Activated CD8-positive, alpha-beta T cell treated with anti-CD3 and anti-CD28 coated beads for 36 hours (primary cell): ENCODE results near the gene NINL. TPM values are rescaled to one million over a fixed set of nuclear protein-coding genes. Genes with fewer than 3 reads are reported as not detected.
"Not testable (repeated sequence)": the region's sequence is repeated elsewhere in the genome, so short reads cannot be mapped to it uniquely, and the experiment has no call there.

Experiments
- ATAC-seq: fragments of 200-7000 bp; cut with Tn5 transposase; one replicate; pipeline ENCODE4 v1.10.0; 2021; ENCODE audit warnings: mild to moderate bottlenecking, moderate library complexity
- CTCF ChIA-PET: fragments of 350-600 bp; sonication (Branson Sonifier 250); formaldehyde crosslinking; loops from one replicate; lab custom pipeline; 2021; ENCODE audit warnings: antibody characterized with exemption; lab: Charles Lee
- POLR2A ChIA-PET: fragments of 350-600 bp; sonication (Branson Sonifier 250); formaldehyde crosslinking; loops from one replicate; lab custom pipeline; 2021; ENCODE audit warnings: antibody characterized with exemption; lab: Charles Lee
- DNase-seq: peaks from one replicate; pipeline ENCODE4 v3.0.0-alpha.2; 2020
- H3K27ac Mint-ChIP-seq: one replicate; pipeline ENCODE4 v1.8.0; 2021; ENCODE audit warnings: mild to moderate bottlenecking, mixed read lengths
- H3K27me3 Mint-ChIP-seq: one replicate; pipeline ENCODE4 v1.8.0; 2021; ENCODE audit warnings: mixed read lengths
- H3K36me3 Mint-ChIP-seq: one replicate; pipeline ENCODE4 v1.8.0; 2021; ENCODE audit warnings: low read depth, mixed read lengths
- H3K4me1 Mint-ChIP-seq: one replicate; pipeline ENCODE4 v1.8.0; 2021; ENCODE audit warnings: low read depth, mixed read lengths
- H3K4me3 Mint-ChIP-seq: one replicate; pipeline ENCODE4 v1.8.0; 2021; ENCODE audit warnings: mild to moderate bottlenecking, moderate library complexity, mixed read lengths
- H3K9me3 Mint-ChIP-seq: one replicate; pipeline ENCODE4 v1.8.0; 2021; ENCODE audit warnings: mixed read lengths
- CTCF ChIP-seq: fragments of 200-600 bp; IDR thresholded peaks from one replicate; pipeline ENCODE4 v1.8.0; 2022; ENCODE audit warnings: antibody characterized with exemption, mild to moderate bottlenecking
- intact Hi-C: fragments of 100-400 bp; cut with micrococcal nuclease; formaldehyde crosslinking; loops from one replicate; pipeline ENCODE4 v1.10.0; 2022
- total RNA-seq, 2 experiments: library from RNA; stranded (reverse); gene quantifications; one replicate each; pipeline ENCODE4 v1.2.3, GENCODE V29; 2021

Gene NINL
- total RNA-seq, 2 experiments from 2014 or later, result 2.3 to 4.1 TPM

GRCh38 chr20:25478889-25479568 is 106.3 kb downstream of the NINL start:
- Mint-ChIP-seq H3K9me3 (no peaks in the 10 kb centered on the region), H3K4me1 (peaks cover 3% of the 10 kb centered on the region), H3K27ac (no peak overlapping the region), H3K36me3 (no peaks in the 10 kb centered on the region), H3K27me3 (no peaks in the 10 kb centered on the region), H3K4me3 (no peak overlapping the region)
- no peak for ATAC-seq
- CTCF ChIA-PET, result interaction anchor here (1.6 kb wide), 1 partner anchor 9 kb away, joined by 5 read pairs; no protein-coding TSS in a partner anchor
- POLR2A ChIA-PET, result interaction anchor here (0.6 kb wide), 1 partner anchor 10 kb away, joined by 3 read pairs; no protein-coding TSS in a partner anchor
- intact Hi-C loops, result no loop called here
- DNase-seq, result no peak
- no peak for TF ChIP-seq CTCF

- ChIA-PET CTCF (no interaction called here), POLR2A (interaction anchor here (0.6 kb wide), 1 partner anchor 18 kb away, joined by 3 read pairs; no protein-coding TSS in a partner anchor)
- Mint-ChIP-seq H3K27ac (no peak overlapping the region), H3K4me1 (no peaks in the 10 kb centered on the region), H3K4me3 (no peak overlapping the region), H3K9me3 (no peaks in the 10 kb centered on the region), H3K36me3 (no peaks in the 10 kb centered on the region), H3K27me3 (no peaks in the 10 kb centered on the region)
- no peak for DNase-seq
- no peak for TF ChIP-seq CTCF
- ATAC-seq, result no peak
- intact Hi-C loops, result no loop called here
These were observed 108.1 kb downstream of the NINL start for GRCh38 chr20:25477014-25477882.

- POLR2A ChIA-PET, result interaction anchor here (0.6 kb wide), 1 partner anchor 424 kb away, joined by 3 read pairs; no protein-coding TSS in a partner anchor
- Mint-ChIP-seq H3K36me3 (no peaks in the 10 kb centered on the region), H3K9me3 (no peaks in the 10 kb centered on the region), H3K27ac (no peak overlapping the region), H3K4me1 (no peaks in the 10 kb centered on the region), H3K27me3 (no peaks in the 10 kb centered on the region), H3K4me3 (no peak overlapping the region)
- no peak for TF ChIP-seq CTCF
- DNase-seq (no peak), ATAC-seq (no peak)
- CTCF ChIA-PET, result no interaction called here
- intact Hi-C loops, result no loop called here
These were observed 109.0 kb downstream of the NINL start for GRCh38 chr20:25476106-25477013.

- POLR2A ChIA-PET, H3K36me3 Mint-ChIP-seq, H3K27me3 Mint-ChIP-seq, H3K4me1 Mint-ChIP-seq, DNase-seq, H3K9me3 Mint-ChIP-seq, intact Hi-C loops, H3K4me3 Mint-ChIP-seq, ATAC-seq, CTCF ChIA-PET, H3K27ac Mint-ChIP-seq: not testable (repeated sequence)
These were observed 112.0 kb downstream of the NINL start for GRCh38 chr20:25473297-25473696.

GRCh38 chr20:25471020-25471419 is 114.3 kb downstream of the NINL start:
- DNase-seq (no peak), ATAC-seq (no peak)
- ChIA-PET POLR2A (no interaction called here), CTCF (interaction anchor here (1.1 to 1.3 kb wide), 2 partner anchors 10 to 152 kb away, joined by 5 to 6 read pairs; no protein-coding TSS in a partner anchor)
- TF ChIP-seq CTCF, result no peak
- no peak overlapping the region for H3K4me3 Mint-ChIP-seq
- H3K27me3 Mint-ChIP-seq, result no peaks in the 10 kb centered on the region
- no peak overlapping the region for H3K27ac Mint-ChIP-seq
- H3K36me3 Mint-ChIP-seq, result no peaks in the 10 kb centered on the region
- intact Hi-C loops, result no loop called here
- peaks cover 5% of the 10 kb centered on the region for H3K4me1 Mint-ChIP-seq
- no peaks in the 10 kb centered on the region for H3K9me3 Mint-ChIP-seq
